Activated gamma-delta T cell (primary cell): Measurements from ENCODE around the gene KRTAP12-2.
"Not testable (repeated sequence)": the region's sequence is repeated elsewhere in the genome, so short reads cannot be mapped to it uniquely, and the experiment has no call there.

ENCODE experiments used
- DNase-seq: peaks from one replicate; lab custom pipeline; 2025; lab: John Stamatoyannopoulos, UW

Gene KRTAP12-2

GRCh38 chr21:44650265-44650972 is 16.3 kb downstream of the KRTAP12-2 start:
- no peak for DNase-seq

GRCh38 chr21:44649521-44650100 is 17.1 kb downstream of the KRTAP12-2 start:
- DNase-seq: no peak

- no peak for DNase-seq
These were observed 18.0 kb downstream of the KRTAP12-2 start for GRCh38 chr21:44648557-44649311.

GRCh38 chr21:44647222-44647552 is 19.5 kb downstream of the KRTAP12-2 start:
- no peak for DNase-seq

- not testable (repeated sequence) for DNase-seq
These were observed 20.1 kb downstream of the KRTAP12-2 start, which contains the start of gene KRTAP10-11 for GRCh38 chr21:44646366-44647221. KRTAP10-11 (plus strand) TSS chr21:44646414; CDS start chr21:44646459, 45 bp downstream.

GRCh38 chr21:44644878-44645277 is 21.8 kb downstream of the KRTAP12-2 start:
- no peak for DNase-seq

GRCh38 chr21:44643741-44644310 is 22.9 kb downstream of the KRTAP12-2 start:
- no peak for DNase-seq

GRCh38 chr21:44640761-44641160 is 26.0 kb downstream of the KRTAP12-2 start:
- DNase-seq: no peak

GRCh38 chr21:44639331-44639655 is 27.4 kb downstream of the KRTAP12-2 start:
- no peak for DNase-seq

- DNase-seq: not testable (repeated sequence)
These were observed 28.0 kb downstream of the KRTAP12-2 start for GRCh38 chr21:44638506-44639330.

GRCh38 chr21:44637851-44638348 is 28.8 kb downstream of the KRTAP12-2 start:
- not testable (repeated sequence) for DNase-seq

GRCh38 chr21:44637018-44637850 is 29.5 kb downstream of the KRTAP12-2 start, which contains the start of gene KRTAP10-10:
KRTAP10-10 (plus strand) TSS chr21:44637356; CDS start chr21:44637418, 62 bp downstream.
- no peak for DNase-seq

- DNase-seq: no peak
These were observed 30.3 kb downstream of the KRTAP12-2 start for GRCh38 chr21:44636209-44637017.

- DNase-seq: no peak
These were observed 34.7 kb downstream of the KRTAP12-2 start for GRCh38 chr21:44632067-44632466.

- no peak for DNase-seq
These were observed 36.3 kb downstream of the KRTAP12-2 start for GRCh38 chr21:44630440-44630839.

GRCh38 chr21:44628707-44629391 is 37.9 kb downstream of the KRTAP12-2 start:
- no peak for DNase-seq

- DNase-seq: not testable (repeated sequence)
These were observed 38.9 kb downstream of the KRTAP12-2 start for GRCh38 chr21:44627831-44628233.

- DNase-seq: not testable (repeated sequence)
These were observed 39.4 kb downstream of the KRTAP12-2 start for GRCh38 chr21:44627181-44627822.
